NCI-H510A treated with DMSO at 0.1 percent for 48 hours (cell line): ENCODE measurements around the gene PRPS1.
"Not testable (repeated sequence)": the region's sequence is repeated elsewhere in the genome, so short reads cannot be mapped to it uniquely, and the experiment has no call there.

Experiments used
- DNase-seq: peaks from one replicate; lab custom pipeline; 2025; lab: John Stamatoyannopoulos, UW

PRPS1 gene

GRCh38 chrX:107630031-107630689 is 1.9 kb downstream of the PRPS1 start:
- DNase-seq: no peak

- DNase-seq: no peak
Measured at GRCh38 chrX:107632346-107632745, 4.0 kb downstream of the PRPS1 start.

GRCh38 chrX:107646735-107647134 is 18.4 kb downstream of the PRPS1 start:
- no peak for DNase-seq

GRCh38 chrX:107648332-107648731 is 20.0 kb downstream of the PRPS1 start:
- DNase-seq: no peak

- no peak for DNase-seq
Measured at GRCh38 chrX:107654566-107654871, 26.2 kb downstream of the PRPS1 start.

GRCh38 chrX:107654872-107655761 is 26.8 kb downstream of the PRPS1 start:
- peak; percentile 60 for DNase-seq

GRCh38 chrX:107656978-107657377 is 28.7 kb downstream of the PRPS1 start:
- DNase-seq: no peak

GRCh38 chrX:107658660-107659059 is 30.4 kb downstream of the PRPS1 start:
- DNase-seq: no peak

- no peak for DNase-seq
Measured at GRCh38 chrX:107659286-107659685, 31.0 kb downstream of the PRPS1 start.

GRCh38 chrX:107659768-107660167 is 31.5 kb downstream of the PRPS1 start:
- DNase-seq: peak; percentile 43

GRCh38 chrX:107662145-107662544 is 33.8 kb downstream of the PRPS1 start:
- DNase-seq: no peak

GRCh38 chrX:107662824-107663223 is 34.5 kb downstream of the PRPS1 start:
- DNase-seq: no peak

- no peak for DNase-seq
Measured at GRCh38 chrX:107666931-107667330, 38.6 kb downstream of the PRPS1 start.

GRCh38 chrX:107667426-107667825 is 39.1 kb downstream of the PRPS1 start:
- DNase-seq: no peak

- not testable (repeated sequence) for DNase-seq
Measured at GRCh38 chrX:107668710-107669109, 40.4 kb downstream of the PRPS1 start.

- no peak for DNase-seq
Measured at GRCh38 chrX:107669261-107669660, 41.0 kb downstream of the PRPS1 start.

- peak; percentile 34 for DNase-seq
Measured at GRCh38 chrX:107669885-107670628, 41.7 kb downstream of the PRPS1 start.

- not testable (repeated sequence) for DNase-seq
Measured at GRCh38 chrX:107671256-107671655, 42.9 kb downstream of the PRPS1 start.

GRCh38 chrX:107672955-107673378 is 44.7 kb downstream of the PRPS1 start:
- DNase-seq: peak; percentile 32

GRCh38 chrX:107673431-107673830 is 45.1 kb downstream of the PRPS1 start:
- DNase-seq: no peak

GRCh38 chrX:107673933-107674479 is 45.7 kb downstream of the PRPS1 start:
- no peak for DNase-seq
